ENCODE measurements around the gene COL5A3. TPM values are rescaled to one million over a fixed set of nuclear protein-coding genes. Genes with fewer than 3 reads are reported as not detected.

Gene COL5A3
- polyA plus RNA-seq, 1 donor (not counting 4 experiments of a cell fraction or from before 2014, with no cell fraction given), result 0.43 TPM

DNA sequence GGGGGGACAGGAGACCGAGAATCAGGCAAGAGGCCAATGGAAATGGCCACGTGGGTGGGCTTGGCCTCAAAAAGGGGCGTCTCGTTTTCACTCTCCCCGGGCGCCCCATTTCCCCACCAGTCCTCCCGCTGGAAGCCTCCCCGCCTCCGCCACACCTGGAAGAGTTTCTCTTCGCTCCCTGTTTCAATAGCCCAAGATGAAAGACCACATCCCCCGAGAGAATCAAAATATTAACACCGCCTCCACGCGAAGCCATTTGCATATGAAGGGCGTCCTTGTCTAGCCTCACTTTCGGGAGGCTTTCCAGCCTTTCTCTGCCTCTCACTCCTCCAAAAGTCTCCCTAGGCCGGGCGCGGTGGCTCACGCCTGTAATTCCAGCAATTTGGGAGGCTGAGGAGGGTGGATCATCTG is 73.3 kb downstream of the COL5A3 start:
- Histone ChIP-seq H3K4me2 (ENCODE audit: control insufficient read depth, extremely low read depth, insufficient read depth, low read depth, low read length) (peak overlapping the region; percentile 5), H3K9ac (ENCODE audit: control insufficient read depth, extremely low read depth, insufficient read depth, low read length) (no peak overlapping the region)

GRCh38 chr19:9936326-9937000 is 73.8 kb downstream of the COL5A3 start, which contains the start of gene OLFM2:
Gene OLFM2 (minus strand): TSS chr19:9936515. CDS start chr19:9936366, 149 bp downstream.
- FAIRE-seq (no peak), DNase-seq (ENCODE audit: low read depth, low spot score) (no peak)
- H3K36me3 ChIP-seq (ENCODE audit: control insufficient read depth in 2 of 2, extremely low read depth in 1 of 2, insufficient read depth in 2 of 2, low read length in 2 of 2), result no peaks in the 10 kb centered on the region
- dilution Hi-C loops (cut with MboI; ENCODE audit: extremely low pct_ligation_motif_present, low sequenced_read_pairs), result loop anchor here (25.0 kb wide), 1 partner anchor 151 kb away; the partner anchor contains the start of gene SHFL
- no peaks in the 10 kb centered on the region for H3K9me1 ChIP-seq (ENCODE audit: control insufficient read depth, extremely low read depth, insufficient read depth, low read length)
- H3K27ac ChIP-seq (ENCODE audit: control insufficient read depth, insufficient read depth, low read length), result no peak within 1 kb of the TSS
- H3K4me3 ChIP-seq (ENCODE audit: control insufficient read depth in 2 of 3, extremely low read depth in 1 of 3, insufficient read depth in 2 of 3, low read depth in 1 of 3, low read length in 3 of 3), result peak within 1 kb of the TSS in 1 of 3 experiments; percentile 35
- H3K27me3 ChIP-seq (ENCODE audit: control insufficient read depth, extremely low read depth, insufficient read depth, low read length), result peaks cover 27% of the 10 kb centered on the region
- H2AFZ ChIP-seq (ENCODE audit: control insufficient read depth, low read length), result no peak within 1 kb of the TSS
- no peaks in the 10 kb centered on the region for H3K79me2 ChIP-seq (ENCODE audit: control insufficient read depth, insufficient read depth, low read length)
- peaks cover 14% of the 10 kb centered on the region for H3K4me1 ChIP-seq (ENCODE audit: control insufficient read depth, extremely low read depth, insufficient read depth, low read length)
- H4K20me1 ChIP-seq (ENCODE audit: control insufficient read depth, extremely low read depth, insufficient read depth, low read length), result no peaks in the 10 kb centered on the region
- TF ChIP-seq CTCF (optimal IDR thresholded peaks at IDR 0.05 in 1 of 3, IDR thresholded peaks at IDR 0.05 in 1 of 3, conservative IDR thresholded peaks at IDR 0.05 in 1 of 3; ENCODE audit: extremely low read depth in 1 of 3, insufficient read depth in 2 of 3, low read length in 3 of 3), result no peak
- TF ChIP-seq EZH2 (IDR thresholded peaks at IDR 0.05; ENCODE audit: low read length), result no peak
- H3K9me3 ChIP-seq (ENCODE audit: control insufficient read depth, low read depth, low read length), result no peaks in the 10 kb centered on the region
- peak within 1 kb of the TSS; percentile 27 for H3K4me2 ChIP-seq (ENCODE audit: control insufficient read depth, extremely low read depth, insufficient read depth, low read depth, low read length)
- H3K9ac ChIP-seq (ENCODE audit: control insufficient read depth, extremely low read depth, insufficient read depth, low read length), result no peak within 1 kb of the TSS

More for the DNA sequence above, 73.3 kb downstream of the COL5A3 start:
- H3K27me3 ChIP-seq (ENCODE audit: control insufficient read depth, extremely low read depth, insufficient read depth, low read length), result peaks cover 27% of the 10 kb centered on the region
- dilution Hi-C loops (cut with MboI; ENCODE audit: extremely low pct_ligation_motif_present, low sequenced_read_pairs), result loop anchor here (25.0 kb wide), 1 partner anchor 150 kb away; the partner anchor contains the start of gene SHFL
- H3K9me1 ChIP-seq (ENCODE audit: control insufficient read depth, extremely low read depth, insufficient read depth, low read length), result no peaks in the 10 kb centered on the region
- H3K4me1 ChIP-seq (ENCODE audit: control insufficient read depth, extremely low read depth, insufficient read depth, low read length), result peaks cover 14% of the 10 kb centered on the region
- no peak overlapping the region for H3K27ac ChIP-seq (ENCODE audit: control insufficient read depth, insufficient read depth, low read length)
- no peaks in the 10 kb centered on the region for H4K20me1 ChIP-seq (ENCODE audit: control insufficient read depth, extremely low read depth, insufficient read depth, low read length)
- no peak overlapping the region for H3K4me3 ChIP-seq (ENCODE audit: control insufficient read depth in 2 of 3, extremely low read depth in 1 of 3, insufficient read depth in 2 of 3, low read depth in 1 of 3, low read length in 3 of 3)
- FAIRE-seq (no peak), DNase-seq (ENCODE audit: low read depth, low spot score) (no peak)
- no peaks in the 10 kb centered on the region for H3K36me3 ChIP-seq (ENCODE audit: control insufficient read depth in 2 of 2, extremely low read depth in 1 of 2, insufficient read depth in 2 of 2, low read length in 2 of 2)
- TF ChIP-seq EZH2 (IDR thresholded peaks at IDR 0.05; ENCODE audit: low read length), result no peak
- no peak for TF ChIP-seq CTCF (optimal IDR thresholded peaks at IDR 0.05 in 1 of 3, IDR thresholded peaks at IDR 0.05 in 1 of 3, conservative IDR thresholded peaks at IDR 0.05 in 1 of 3; ENCODE audit: extremely low read depth in 1 of 3, insufficient read depth in 2 of 3, low read length in 3 of 3)
- no peaks in the 10 kb centered on the region for H3K79me2 ChIP-seq (ENCODE audit: control insufficient read depth, insufficient read depth, low read length)
- no peaks in the 10 kb centered on the region for H3K9me3 ChIP-seq (ENCODE audit: control insufficient read depth, low read depth, low read length)
- H2AFZ ChIP-seq (ENCODE audit: control insufficient read depth, low read length), result no peak overlapping the region
